ENCODE measurements around the gene SIPA1L3.

The SIPA1L3 gene

GRCh38 chr19:37990362-37990761, 83.4 kb downstream of the SIPA1L3 start:
- Histone ChIP-seq H4K20me1 (ENCODE audit: insufficient read depth) (no peaks in the 10 kb centered on the region), H2AFZ (ENCODE audit: low read depth) (no peak overlapping the region), H3K27me3 (ENCODE audit: insufficient read depth, low read depth) (no peaks in the 10 kb centered on the region), H3K27ac (no peak overlapping the region), H3K79me2 (ENCODE audit: insufficient read depth, low read depth) (no peaks in the 10 kb centered on the region), H3K4me3 (IDR thresholded peaks at IDR 0.05; ENCODE audit: insufficient read depth, low read depth, low read length) (no peak overlapping the region), H3K36me3 (ENCODE audit: insufficient read depth) (no peaks in the 10 kb centered on the region), H3K4me1 (ENCODE audit: low read depth, poor library complexity, severe bottlenecking) (no peaks in the 10 kb centered on the region), H3K4me2 (no peak overlapping the region), H3K9ac (no peak overlapping the region)
- no peak for TF ChIP-seq CTCF (conservative IDR thresholded peaks at IDR 0.05; ENCODE audit: low read depth, low read length)

DNA sequence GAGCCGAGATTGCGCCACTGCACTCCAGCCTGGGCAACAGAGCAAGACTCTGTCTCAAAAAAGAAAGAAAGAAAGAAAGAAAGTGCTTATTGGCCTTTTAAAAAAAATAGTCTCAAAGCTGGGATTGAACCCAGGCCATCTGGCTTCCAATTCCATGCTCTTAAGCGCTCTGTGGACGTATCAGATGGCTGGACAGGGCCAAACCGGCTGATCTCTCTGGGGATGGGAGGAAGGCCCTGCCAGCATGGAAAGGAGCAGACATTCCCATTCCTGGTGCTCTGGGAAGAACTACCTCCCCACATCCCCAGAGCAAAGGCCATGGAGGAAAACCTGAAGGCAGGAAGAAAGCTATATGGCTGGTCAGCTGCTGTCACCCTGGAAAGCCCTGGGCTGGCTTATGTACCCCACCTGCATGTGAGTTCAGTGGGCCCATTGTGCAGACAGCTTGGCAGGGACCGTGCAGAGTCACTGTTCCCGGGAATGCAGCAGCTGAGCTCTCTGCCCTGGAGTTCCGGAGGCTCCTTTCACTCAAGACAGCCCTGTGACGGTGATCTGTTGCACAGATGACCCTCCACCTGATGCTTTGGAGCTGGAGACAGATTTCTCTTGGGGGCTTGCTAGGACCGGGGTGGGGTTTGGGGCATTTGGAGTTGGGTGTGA, 84.3 kb downstream of the SIPA1L3 start:
- Histone ChIP-seq H3K9ac (no peak overlapping the region), H3K4me1 (ENCODE audit: low read depth, poor library complexity, severe bottlenecking) (no peaks in the 10 kb centered on the region), H3K79me2 (ENCODE audit: insufficient read depth, low read depth) (no peaks in the 10 kb centered on the region), H3K27me3 (ENCODE audit: insufficient read depth, low read depth) (no peaks in the 10 kb centered on the region), H2AFZ (ENCODE audit: low read depth) (no peak overlapping the region), H3K27ac (no peak overlapping the region), H3K4me3 (IDR thresholded peaks at IDR 0.05; ENCODE audit: insufficient read depth, low read depth, low read length) (no peak overlapping the region), H3K4me2 (no peak overlapping the region), H4K20me1 (ENCODE audit: insufficient read depth) (no peaks in the 10 kb centered on the region), H3K36me3 (ENCODE audit: insufficient read depth) (no peaks in the 10 kb centered on the region)
- no peak for TF ChIP-seq CTCF (conservative IDR thresholded peaks at IDR 0.05; ENCODE audit: low read depth, low read length)

DNA sequence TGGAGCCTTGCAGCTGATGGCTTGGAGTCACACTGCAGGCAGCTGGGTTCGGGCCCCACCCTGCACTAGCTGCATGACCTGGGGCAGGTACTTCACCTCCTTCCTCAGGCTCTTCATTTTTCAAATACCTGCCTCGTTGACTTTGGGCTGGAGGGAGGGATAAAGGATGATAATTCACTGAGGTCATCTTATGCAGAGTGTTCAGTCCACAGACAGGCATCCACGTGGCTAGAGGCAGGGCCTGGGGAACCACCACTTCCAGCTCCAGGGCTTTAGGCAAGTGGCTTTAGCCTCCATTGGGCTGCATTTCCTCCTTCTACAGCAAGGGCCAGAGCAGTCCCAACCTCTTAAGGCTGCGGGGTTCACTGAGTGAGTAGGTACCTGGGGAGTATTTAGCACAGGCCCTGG, 84.8 kb downstream of the SIPA1L3 start:
- no peaks in the 10 kb centered on the region for H4K20me1 ChIP-seq (ENCODE audit: insufficient read depth)
- no peaks in the 10 kb centered on the region for H3K27me3 ChIP-seq (ENCODE audit: insufficient read depth, low read depth)
- H3K27ac ChIP-seq: no peak overlapping the region
- no peak overlapping the region for H2AFZ ChIP-seq (ENCODE audit: low read depth)
- H3K4me2 ChIP-seq: no peak overlapping the region
- no peaks in the 10 kb centered on the region for H3K36me3 ChIP-seq (ENCODE audit: insufficient read depth)
- H3K4me3 ChIP-seq (IDR thresholded peaks at IDR 0.05; ENCODE audit: insufficient read depth, low read depth, low read length): no peak overlapping the region
- no peaks in the 10 kb centered on the region for H3K79me2 ChIP-seq (ENCODE audit: insufficient read depth, low read depth)
- TF ChIP-seq CTCF (conservative IDR thresholded peaks at IDR 0.05; ENCODE audit: low read depth, low read length): no peak
- no peaks in the 10 kb centered on the region for H3K4me1 ChIP-seq (ENCODE audit: low read depth, poor library complexity, severe bottlenecking)
- no peak overlapping the region for H3K9ac ChIP-seq

DNA sequence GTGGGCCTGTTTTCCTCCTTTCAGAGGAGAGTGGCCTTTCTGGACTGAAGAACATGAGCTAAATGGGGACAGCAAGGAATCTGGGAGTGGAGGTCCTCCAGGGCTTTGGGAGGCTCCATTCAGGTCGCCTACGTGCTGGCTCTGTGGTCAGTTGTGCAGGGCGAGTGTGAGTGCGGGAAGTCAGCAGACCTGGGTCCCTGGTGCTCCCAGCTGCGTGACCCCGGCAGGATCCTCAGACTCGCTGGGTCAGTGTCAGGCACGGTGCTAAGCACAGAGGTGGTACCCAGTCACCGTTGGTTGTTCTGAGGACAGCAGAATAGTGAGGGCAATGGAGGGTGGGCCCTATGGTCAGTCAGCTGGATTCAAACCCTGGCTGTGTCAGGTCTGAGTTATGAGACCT, 85.8 kb downstream of the SIPA1L3 start:
- no peak overlapping the region for H3K27ac ChIP-seq
- no peaks in the 10 kb centered on the region for H3K4me1 ChIP-seq (ENCODE audit: low read depth, poor library complexity, severe bottlenecking)
- H3K27me3 ChIP-seq (ENCODE audit: insufficient read depth, low read depth): no peaks in the 10 kb centered on the region
- no peak overlapping the region for H3K4me2 ChIP-seq
- H3K4me3 ChIP-seq (IDR thresholded peaks at IDR 0.05; ENCODE audit: insufficient read depth, low read depth, low read length): no peak overlapping the region
- no peak for TF ChIP-seq CTCF (conservative IDR thresholded peaks at IDR 0.05; ENCODE audit: low read depth, low read length)
- H3K36me3 ChIP-seq (ENCODE audit: insufficient read depth): no peaks in the 10 kb centered on the region
- no peak overlapping the region for H2AFZ ChIP-seq (ENCODE audit: low read depth)
- H3K79me2 ChIP-seq (ENCODE audit: insufficient read depth, low read depth): no peaks in the 10 kb centered on the region
- no peaks in the 10 kb centered on the region for H4K20me1 ChIP-seq (ENCODE audit: insufficient read depth)
- no peak overlapping the region for H3K9ac ChIP-seq

Data from KMS-11 (cell line).